Smooth muscle cell of the brain vasculature (primary cell): Measurements from ENCODE around the gene ZFP36L2.

Experiments used
- DNase-seq: peaks from one replicate; pipeline ENCODE4 v3.0.0-alpha.2; 2012; ENCODE audit warnings: low read depth, low spot score

Gene ZFP36L2

DNA sequence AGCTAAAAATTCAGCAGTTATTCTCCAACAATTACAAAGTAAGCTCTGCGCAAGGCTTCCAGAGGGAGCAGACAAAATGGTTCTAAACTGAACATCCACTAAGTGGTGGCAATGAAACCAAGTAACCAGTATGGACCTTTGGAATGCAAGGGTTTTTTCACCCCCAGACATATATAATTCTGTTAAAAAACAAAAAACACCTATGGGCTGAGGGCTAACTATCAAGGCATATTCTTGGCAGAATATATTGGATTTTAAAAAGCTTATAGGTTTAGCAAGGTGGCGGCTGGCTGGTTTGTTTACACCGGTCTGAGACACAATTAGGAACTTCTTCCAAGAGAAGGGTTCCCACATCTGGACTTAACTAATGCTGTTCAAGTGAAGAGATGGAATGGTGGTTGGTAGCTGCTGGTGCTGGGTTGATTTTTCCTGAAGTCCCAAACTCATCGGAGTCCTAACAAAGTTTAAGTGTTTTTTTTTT lies 2.8 kb downstream of the ZFP36L2 start:
- no peak for DNase-seq

DNA sequence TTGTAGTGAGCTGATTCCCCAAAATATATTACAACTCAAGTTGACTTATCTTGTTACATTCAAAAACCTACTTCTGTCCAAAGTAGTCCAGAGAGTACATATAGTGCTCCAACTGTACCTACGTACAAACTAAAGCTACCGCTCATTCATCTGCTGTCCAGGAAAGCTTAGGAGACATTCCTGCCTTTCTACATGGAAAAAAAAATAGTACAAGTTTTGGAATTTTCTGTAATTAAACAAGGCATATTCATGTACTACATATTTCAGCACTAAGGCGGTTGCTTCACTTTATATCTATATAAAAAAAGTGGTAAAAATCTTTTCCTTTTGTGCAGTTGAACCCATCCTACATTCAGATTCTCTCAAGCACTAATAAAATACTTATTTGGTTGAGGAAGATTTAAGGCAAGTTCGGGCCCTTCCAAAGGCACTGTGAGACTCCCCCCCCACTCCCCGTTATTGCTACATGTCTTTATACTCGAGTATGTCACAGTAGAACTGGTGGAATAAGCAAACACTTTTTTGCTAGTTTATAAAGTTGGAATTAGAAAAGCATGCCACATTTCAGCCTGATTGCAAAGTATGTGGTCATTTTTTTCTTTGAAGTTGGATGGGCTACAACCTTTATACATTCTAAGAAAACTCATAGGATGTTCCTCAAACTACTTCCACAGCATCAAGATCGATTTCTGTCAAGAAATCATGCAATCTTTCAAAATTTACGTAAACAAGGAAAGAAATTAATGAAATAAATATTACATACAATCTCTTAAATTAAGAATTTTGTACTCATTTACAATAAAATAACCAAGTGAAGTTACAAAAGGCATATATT lies 3.7 kb downstream of the ZFP36L2 start:
- no peak for DNase-seq

GRCh38 chr2:43221763-43222474 lies 4.5 kb downstream of the ZFP36L2 start:
- no peak for DNase-seq

DNA sequence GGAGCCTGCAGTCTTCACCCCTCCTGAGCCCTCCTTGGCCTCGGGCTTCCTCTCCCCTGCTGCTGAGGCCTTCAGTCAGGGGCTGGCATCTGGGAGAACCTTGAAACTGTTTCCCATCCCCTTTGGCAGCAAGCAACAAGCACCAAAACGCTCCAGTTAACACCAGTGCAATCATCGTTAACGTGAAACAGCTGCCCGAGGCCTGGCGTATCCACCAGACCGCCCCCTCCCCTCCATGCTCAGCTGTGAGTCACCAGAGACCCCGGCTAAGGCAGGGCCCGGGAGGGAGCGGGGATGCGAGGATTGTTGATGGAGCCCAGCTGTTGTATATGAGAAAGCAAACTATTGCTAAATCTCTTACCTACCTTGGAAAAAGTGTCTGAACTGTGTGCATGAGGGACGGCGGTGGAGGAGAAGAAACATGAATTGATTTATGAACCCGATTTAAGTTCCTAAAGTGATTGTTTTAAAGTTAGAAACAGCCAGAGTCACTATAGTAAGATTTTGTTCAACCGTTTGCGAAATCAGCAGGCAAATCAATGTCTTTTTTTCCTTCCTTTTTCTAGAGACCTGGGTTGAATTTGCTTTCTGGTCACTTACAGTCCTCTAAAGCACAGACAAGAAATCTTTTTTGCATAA lies 5.2 kb downstream of the ZFP36L2 start:
- DNase-seq: no peak

DNA sequence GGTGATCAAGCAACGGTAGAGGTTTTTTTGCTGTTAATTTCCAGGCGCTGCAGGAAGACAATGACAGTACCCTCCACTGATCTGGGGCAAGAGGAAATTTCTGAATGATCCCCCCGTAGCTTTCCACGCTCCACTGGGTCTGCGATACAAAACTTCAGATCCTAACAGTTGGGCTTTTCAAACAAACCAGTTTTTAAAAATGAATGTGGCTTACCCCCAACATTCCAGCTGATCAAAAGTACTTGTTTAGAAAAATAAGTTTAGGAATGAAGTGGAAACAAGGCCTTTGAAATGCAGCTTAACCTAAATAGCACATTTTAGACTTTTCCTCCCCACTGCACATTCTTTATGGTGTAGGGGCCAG lies 5.7 kb downstream of the ZFP36L2 start:
- DNase-seq: no peak

DNA sequence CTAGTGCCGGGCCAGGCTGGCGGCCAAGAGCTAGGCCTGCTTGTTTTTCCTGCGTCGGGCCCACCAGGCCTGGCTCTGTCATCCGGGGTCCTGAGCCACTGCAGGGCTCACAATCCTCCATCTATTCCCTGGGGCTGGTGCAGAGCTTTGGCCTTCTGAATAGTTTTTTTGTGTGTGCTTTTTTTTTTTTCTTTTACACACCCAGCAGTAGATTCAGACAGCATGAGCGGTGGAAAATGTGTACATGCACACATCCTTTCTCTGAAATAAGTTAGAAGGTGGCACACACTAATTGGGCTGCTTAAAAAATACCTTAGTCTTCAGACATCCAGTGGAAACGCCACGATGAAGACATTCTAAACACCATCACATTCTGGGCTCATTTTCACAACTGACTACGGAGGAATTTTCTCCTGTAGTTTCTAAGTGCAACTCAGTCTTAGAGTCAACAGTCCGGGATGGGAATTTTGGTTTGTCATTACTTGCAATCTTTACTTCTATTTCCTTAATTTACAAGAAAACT lies 6.1 kb downstream of the ZFP36L2 start:
- DNase-seq: no peak

DNA sequence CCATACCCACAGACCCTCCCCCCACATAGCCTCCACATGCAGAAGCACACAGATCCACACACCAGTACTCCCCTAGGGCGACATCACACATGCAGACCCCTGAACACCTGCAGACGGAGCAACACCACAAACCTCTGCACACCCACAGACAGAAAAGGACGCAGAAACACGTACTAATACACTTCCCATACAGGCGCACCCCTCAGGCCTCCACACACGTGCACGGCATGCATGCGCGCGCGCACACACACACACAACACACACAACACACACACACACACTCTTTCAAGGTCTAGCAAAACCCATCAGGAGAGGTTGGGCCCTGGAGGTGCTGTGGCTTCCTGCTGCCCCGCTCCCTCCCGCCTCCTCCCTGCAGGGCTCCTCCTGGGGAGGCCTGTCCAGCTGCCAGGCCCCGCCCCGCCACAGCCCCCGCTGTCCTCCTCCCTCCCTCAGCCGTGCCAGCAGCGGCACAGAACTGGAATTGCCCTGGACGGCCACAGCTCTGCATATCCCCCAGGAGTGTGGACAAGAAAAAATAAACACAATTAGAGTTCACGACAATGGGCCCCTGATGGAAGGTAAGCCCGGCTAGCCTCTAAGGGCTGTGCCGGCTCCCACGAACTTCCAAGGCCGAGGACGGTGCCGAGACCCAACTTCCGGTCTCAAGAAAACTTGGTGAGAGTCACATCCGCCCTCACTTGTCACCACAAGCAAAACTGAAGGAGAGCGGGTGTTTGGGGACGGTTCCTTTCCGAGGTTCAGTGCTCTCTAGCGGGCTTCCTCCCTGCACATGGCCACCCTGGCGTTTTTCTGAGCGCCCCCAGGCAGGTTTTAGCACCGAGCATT lies 6.8 kb downstream of the ZFP36L2 start:
- DNase-seq: no peak

GRCh38 chr2:43218702-43219382 lies 7.6 kb downstream of the ZFP36L2 start:
- DNase-seq: no peak

DNA sequence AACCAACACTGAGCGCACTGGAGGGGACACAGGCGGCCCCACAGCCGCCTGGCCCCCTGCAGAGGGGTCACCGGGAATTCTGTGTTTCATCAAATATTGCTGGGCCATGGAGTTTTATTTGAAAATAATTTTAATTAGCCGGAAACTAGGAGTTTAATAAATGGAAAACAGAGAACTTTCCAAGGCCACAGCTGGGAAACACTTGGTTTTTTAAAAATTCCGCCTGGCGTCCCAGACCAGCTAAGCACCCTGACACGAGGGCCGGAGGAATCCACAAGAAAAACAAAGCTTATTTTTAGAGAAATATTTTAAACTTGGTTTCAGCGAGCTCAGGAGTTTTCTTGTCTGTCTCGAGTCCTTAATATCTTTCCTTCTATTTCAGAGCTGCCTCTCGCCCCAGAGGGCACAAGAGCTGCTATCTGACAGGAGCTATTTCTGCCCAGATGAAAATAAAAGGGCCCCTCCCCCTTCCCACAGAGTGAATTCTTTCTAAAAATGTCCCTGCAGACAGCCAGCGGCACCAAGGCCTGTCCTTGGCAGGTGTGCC lies 8.2 kb downstream of the ZFP36L2 start:
- DNase-seq: no peak

- no peak for DNase-seq
Observed at GRCh38 chr2:43217228-43218154, 8.9 kb downstream of the ZFP36L2 start.

DNA sequence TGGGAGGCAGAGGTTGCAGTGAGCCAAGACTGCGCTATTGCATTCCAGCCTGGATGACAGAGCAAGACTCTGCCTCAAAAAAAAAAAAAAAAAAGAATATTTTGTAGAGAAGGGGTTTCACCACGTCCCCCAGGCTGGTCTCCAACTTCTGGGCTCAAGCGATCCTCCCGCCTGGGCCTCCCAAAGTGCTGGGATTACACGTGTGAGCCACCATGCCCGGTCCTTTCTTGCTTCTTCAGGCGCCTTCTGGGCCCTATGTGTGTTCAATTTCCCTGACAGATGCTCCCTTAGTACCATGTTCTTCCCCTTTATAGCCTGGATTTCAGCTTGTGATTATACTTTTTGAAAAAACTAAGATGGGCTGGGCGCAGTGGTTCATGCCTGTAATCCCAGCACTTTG lies 9.8 kb downstream of the ZFP36L2 start:
- DNase-seq: no peak

DNA sequence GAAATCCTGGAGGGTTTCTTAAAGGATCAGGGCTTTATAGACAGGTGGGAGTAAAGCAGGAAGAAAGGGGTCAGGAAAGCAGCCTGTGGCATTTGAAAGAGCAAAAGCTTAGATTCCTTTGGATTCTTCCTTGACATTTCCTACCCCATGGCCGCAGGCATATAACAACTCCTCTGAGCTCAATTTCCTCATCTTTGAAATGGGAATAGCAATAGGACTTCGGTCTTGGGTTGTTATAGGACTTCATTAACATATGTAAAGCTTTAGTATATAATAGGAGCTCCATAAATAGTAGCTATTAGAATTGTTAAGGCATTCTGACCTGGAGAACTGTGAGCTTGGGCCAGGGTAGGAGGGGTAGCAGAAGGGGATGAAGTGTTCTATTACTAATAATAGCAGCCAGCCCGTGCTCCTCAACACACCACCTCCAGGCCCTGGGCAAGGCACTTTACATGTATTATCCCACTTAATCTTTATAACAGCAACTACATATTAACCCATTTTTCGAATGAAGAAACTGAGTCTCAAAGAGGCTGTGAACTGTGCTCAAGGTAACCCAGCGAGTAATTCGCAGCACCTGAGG lies 10.6 kb downstream of the ZFP36L2 start:
- no peak for DNase-seq

DNA sequence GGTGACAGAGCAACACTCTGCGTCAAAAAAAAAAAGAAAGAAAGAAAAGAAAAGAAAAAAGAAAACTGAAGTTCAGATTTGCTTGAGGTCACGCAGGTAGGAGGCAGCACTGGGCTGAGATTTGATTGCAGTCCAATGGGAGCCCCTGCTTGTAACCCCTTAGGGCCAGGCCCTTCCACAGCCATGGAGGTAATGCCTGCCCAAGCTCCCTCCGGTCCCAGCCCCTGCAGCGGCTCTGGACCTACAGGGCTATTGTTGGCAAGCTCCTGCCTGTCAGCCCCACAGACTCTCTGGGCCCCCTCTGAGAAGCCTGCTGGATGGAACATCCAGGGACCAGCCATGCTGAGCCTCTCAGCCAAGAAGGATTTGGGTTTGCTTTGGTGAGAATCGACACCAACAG lies 12.2 kb downstream of the ZFP36L2 start:
- DNase-seq: no peak

DNA sequence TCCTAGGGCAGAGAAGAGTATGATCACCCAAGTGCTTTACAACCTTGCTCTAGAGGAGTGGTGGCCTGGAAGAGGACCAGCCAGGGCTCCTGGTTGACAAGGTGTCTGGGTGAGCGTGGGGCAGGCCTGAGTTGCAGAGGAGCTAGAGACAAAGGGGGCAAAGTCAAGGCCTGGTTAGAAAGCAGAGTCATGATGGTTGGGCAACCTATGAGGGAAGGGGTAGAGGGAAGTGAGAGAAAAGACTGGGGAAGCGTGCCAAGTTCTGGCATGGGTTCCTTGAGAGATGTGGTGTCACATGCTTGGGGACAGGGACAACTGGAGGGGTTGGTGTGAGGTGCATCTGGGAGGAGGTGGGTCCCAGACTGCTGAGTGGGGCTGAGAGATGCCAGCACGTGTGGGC lies 13.5 kb downstream of the ZFP36L2 start:
- DNase-seq: no peak

DNA sequence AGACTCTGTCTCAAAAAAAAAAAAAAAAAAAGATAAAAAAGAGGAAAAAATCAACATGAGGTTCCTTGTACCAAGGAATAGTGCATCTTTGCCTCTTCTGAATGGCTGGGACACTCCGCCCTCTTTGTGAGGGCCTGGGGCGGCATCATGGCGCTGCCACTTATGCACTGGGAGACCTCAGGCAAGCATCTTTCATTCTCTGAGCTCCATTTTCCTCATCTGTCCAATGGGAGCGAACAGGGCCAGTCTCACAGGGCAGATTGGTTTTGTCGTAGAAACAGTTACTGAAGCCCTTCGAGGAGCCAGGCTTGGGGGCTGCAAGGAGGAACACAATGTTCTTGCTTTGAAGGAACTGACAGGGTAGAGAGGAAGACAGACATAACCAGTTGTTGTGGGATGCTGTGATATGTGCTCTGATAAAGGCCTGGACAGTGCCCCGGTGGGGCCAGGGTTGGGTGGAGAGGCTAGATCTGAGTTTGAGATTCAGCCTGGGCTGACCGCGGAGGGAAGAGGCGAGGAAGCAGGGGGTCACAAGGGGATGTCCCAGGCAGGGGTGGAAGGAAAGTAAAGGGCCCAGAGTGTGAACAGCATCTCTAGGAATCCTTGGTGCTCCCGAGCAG lies 14.1 kb downstream of the ZFP36L2 start:
- DNase-seq: no peak

- no peak for DNase-seq
Observed at GRCh38 chr2:43210467-43211303, 15.7 kb downstream of the ZFP36L2 start.

DNA sequence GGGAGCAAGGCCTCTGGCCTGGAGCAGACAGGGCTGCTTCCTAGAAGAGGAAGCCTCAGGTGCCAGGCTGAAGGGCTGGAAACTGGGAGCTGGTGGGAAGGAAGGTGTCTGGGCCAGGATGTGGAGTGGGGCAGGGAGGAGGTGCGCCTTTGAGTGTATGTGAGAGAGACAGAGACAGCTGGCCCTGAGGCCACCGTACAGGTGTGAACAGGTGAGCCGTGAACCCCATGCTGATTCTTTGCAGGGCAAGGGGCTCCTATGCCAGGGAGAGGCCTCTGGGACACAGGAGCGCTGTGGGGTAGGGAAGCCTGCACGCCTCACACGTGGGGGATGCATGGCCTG lies 16.3 kb downstream of the ZFP36L2 start:
- no peak for DNase-seq

- DNase-seq: no peak
Observed at GRCh38 chr2:43209204-43209717, 17.1 kb downstream of the ZFP36L2 start.
